ENCODE data around the gene SOX30. TPM values are rescaled to one million over a fixed set of nuclear protein-coding genes. Genes with fewer than 3 reads are reported as not detected.

SOX30 gene
- total RNA-seq, 3 donors from 2014 or later (not counting 1 experiment from before 2014, with no cell fraction given) = 0.09 TPM; not detected in 2

- WGBS (ENCODE audit: insufficient coverage) = 97% methylated on average over 4 of the region's 7 CpGs
- Mint-ChIP-seq H3K9me3 (no peaks in the 10 kb centered on the region), H3K4me1 (peaks cover 11 to 14% of the 10 kb centered on the region in 2 donors), H3K4me3 (no peak overlapping the region), H3K27ac (no peak overlapping the region), H3K36me3 (no peaks in the 10 kb centered on the region), H3K27me3 (ENCODE audit: low read depth in 2 of 2) (peaks cover 3 to 4% of the 10 kb centered on the region in 2 donors)
- no peak overlapping the region for H3K27ac ChIP-seq (ENCODE audit: low read length)
- no peaks in the 10 kb centered on the region for H3K9me3 ChIP-seq (ENCODE audit: control insufficient read depth, insufficient read depth, low read length)
- H3K4me1 ChIP-seq (ENCODE audit: control insufficient read depth, insufficient read depth, low read length) = peaks cover 6% of the 10 kb centered on the region
- H3K4me3 ChIP-seq (ENCODE audit: low read length) = no peak overlapping the region
- H3K27me3 ChIP-seq (ENCODE audit: control insufficient read depth, insufficient read depth, low read length) = no peaks in the 10 kb centered on the region
- DNase-seq (no peak), ATAC-seq (no peak)
- intact Hi-C loops (cut with micrococcal nuclease) = no loop called here
- no peak for TF ChIP-seq CTCF (IDR thresholded peaks at IDR 0.05)
- no peaks in the 10 kb centered on the region for H3K36me3 ChIP-seq (ENCODE audit: control insufficient read depth, insufficient read depth, low read length)
Measured at GRCh38 chr5:157648275-157648990, 3.8 kb downstream of the SOX30 start.

DNA sequence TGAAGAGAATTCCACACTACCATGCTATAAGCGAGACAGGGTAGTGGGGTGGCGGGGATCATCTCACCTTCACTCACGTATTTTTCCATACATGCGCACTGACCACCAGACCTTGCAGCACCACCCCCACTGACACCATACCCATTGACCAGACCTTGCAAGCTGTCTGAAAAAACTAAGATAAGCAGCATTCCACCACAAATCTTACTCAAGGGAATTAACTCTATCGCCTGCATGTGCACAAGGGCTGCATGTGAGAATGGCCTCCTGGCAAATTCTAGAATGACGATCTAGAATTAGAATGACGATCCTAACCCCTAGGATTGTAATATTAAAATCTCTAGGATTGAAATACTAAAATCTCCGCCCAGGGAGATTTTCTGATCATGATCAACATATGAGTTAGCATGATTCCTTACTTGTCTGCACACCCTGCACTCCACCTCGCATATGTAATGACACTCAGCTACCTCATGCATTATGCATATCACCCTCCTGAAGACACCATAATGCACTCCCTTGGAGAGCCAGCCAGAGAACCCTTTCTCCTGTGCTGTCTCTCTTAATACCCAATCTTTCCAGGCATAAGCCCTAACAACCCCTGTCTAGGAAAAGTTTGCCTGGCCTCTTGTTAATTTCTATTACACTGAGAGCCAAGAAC, 11.7 kb downstream of the SOX30 start:
- Histone ChIP-seq H3K36me3 (ENCODE audit: control insufficient read depth, insufficient read depth, low read length) (no peaks in the 10 kb centered on the region), H3K4me3 (ENCODE audit: low read length) (no peak overlapping the region), H3K4me1 (ENCODE audit: control insufficient read depth, insufficient read depth, low read length) (no peaks in the 10 kb centered on the region), H3K27ac (ENCODE audit: low read length) (no peak overlapping the region), H3K27me3 (ENCODE audit: control insufficient read depth, insufficient read depth, low read length) (no peaks in the 10 kb centered on the region), H3K9me3 (ENCODE audit: control insufficient read depth, insufficient read depth, low read length) (no peaks in the 10 kb centered on the region)
- Mint-ChIP-seq H3K4me3 (no peak overlapping the region), H3K4me1 (no peaks in the 10 kb centered on the region), H3K9me3 (no peaks in the 10 kb centered on the region), H3K27me3 (ENCODE audit: low read depth in 2 of 2) (peaks cover 0 to 5% of the 10 kb centered on the region in 2 donors), H3K27ac (peak overlapping the region in 1 of 2 donors; percentile 35), H3K36me3 (no peaks in the 10 kb centered on the region)
- DNase-seq = no peak
- ATAC-seq = no peak
- TF ChIP-seq CTCF (IDR thresholded peaks at IDR 0.05) = no peak
- intact Hi-C loops (cut with micrococcal nuclease) = no loop called here
- WGBS (ENCODE audit: insufficient coverage) = 88% methylated on average over 9 of the region's 9 CpGs

DNA sequence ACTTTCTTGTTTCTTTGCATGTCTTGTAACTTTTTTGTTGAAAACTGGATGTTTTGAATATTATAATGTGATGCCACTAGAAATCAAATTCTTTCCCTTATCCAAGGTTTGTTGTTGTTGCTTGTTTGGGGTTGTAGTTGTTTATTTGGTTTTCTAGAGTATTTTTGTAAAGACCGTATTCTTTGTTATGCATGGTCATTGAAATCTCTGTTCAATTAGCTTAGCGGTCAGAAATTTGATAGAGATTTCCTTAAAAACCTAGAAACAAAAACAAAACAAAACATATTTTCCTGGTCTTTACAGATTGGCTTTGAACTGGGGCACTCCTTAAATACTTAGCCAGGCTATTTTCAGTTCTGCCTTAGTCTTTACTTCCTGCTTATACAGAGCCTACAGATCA, 21.9 kb downstream of the SOX30 start:
- no peaks in the 10 kb centered on the region for H3K36me3 Mint-ChIP-seq
- no peaks in the 10 kb centered on the region for H3K9me3 Mint-ChIP-seq
- ATAC-seq (no peak), DNase-seq (no peak)
- no peaks in the 10 kb centered on the region for H3K27me3 ChIP-seq (ENCODE audit: control insufficient read depth, insufficient read depth, low read length)
- H3K9me3 ChIP-seq (ENCODE audit: control insufficient read depth, insufficient read depth, low read length) = no peaks in the 10 kb centered on the region
- TF ChIP-seq CTCF (IDR thresholded peaks at IDR 0.05) = no peak
- H3K27ac ChIP-seq (ENCODE audit: low read length) = no peak overlapping the region
- H3K27ac Mint-ChIP-seq = no peak overlapping the region
- H3K4me3 ChIP-seq (ENCODE audit: low read length) = no peak overlapping the region
- no peaks in the 10 kb centered on the region for H3K4me1 Mint-ChIP-seq
- WGBS (ENCODE audit: insufficient coverage) = 100% methylated on average over 1 of the region's 2 CpGs
- H3K4me1 ChIP-seq (ENCODE audit: control insufficient read depth, insufficient read depth, low read length) = no peaks in the 10 kb centered on the region
- no peaks in the 10 kb centered on the region for H3K27me3 Mint-ChIP-seq (ENCODE audit: low read depth in 2 of 2)
- intact Hi-C loops (cut with micrococcal nuclease) = no loop called here
- H3K4me3 Mint-ChIP-seq = no peak overlapping the region
- no peaks in the 10 kb centered on the region for H3K36me3 ChIP-seq (ENCODE audit: control insufficient read depth, insufficient read depth, low read length)
